Body of pancreas (tissue), 4 donors: Measurements from ENCODE around the gene SRGAP1.

Source experiments
- POLR2A ChIP-seq, 3 donors: fragments of 450-650 bp; IDR thresholded peaks; one replicate each; pipeline ENCODE4 v1.6.1; 2016; ENCODE audit warnings: antibody characterized with exemption in 3 of 3, mild to moderate bottlenecking in 2 of 3
- TF ChIP-seq, protein P1 (sequence below), 7 experiments: fragments of 450-650 bp in 4 of 7; fragments of 200-600 bp in 3 of 7; sonication (generic) in 3 of 7; IDR thresholded peaks; one replicate each; pipeline ENCODE4 v1.5.1; 2016 to 2019; ENCODE audit warnings: antibody characterized with exemption in 7 of 7

DNA sequence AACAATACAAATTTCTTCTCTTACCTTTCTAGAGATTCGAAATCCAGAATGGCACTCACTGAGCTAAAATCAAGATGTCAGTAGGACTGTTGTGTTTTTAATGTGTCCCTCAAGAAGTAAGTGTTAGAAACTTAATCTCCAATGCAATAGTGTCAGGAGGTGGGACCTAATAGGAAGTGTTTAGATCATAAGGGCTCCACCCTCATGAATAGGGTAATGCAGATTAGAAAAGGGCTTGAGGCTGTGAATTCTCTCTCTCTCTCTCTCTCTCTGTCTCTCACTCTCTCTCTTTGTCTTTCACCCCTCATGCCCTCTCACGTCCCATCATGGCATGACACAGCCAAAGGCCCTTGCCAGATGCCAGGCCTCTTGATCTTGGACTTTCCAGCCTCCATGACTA is 15.6 kb upstream of the SRGAP1 start:
- TF ChIP-seq, protein P1, sequence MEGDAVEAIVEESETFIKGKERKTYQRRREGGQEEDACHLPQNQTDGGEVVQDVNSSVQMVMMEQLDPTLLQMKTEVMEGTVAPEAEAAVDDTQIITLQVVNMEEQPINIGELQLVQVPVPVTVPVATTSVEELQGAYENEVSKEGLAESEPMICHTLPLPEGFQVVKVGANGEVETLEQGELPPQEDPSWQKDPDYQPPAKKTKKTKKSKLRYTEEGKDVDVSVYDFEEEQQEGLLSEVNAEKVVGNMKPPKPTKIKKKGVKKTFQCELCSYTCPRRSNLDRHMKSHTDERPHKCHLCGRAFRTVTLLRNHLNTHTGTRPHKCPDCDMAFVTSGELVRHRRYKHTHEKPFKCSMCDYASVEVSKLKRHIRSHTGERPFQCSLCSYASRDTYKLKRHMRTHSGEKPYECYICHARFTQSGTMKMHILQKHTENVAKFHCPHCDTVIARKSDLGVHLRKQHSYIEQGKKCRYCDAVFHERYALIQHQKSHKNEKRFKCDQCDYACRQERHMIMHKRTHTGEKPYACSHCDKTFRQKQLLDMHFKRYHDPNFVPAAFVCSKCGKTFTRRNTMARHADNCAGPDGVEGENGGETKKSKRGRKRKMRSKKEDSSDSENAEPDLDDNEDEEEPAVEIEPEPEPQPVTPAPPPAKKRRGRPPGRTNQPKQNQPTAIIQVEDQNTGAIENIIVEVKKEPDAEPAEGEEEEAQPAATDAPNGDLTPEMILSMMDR (IDR thresholded peaks at IDR 0.05) = no peak
- no peak for TF ChIP-seq POLR2A (IDR thresholded peaks at IDR 0.05)
